HEK293 (cell line): ENCODE results near the gene PLEKHA8.

Experiments
- CTCF ChIA-PET: fragments of 350-600 bp; formaldehyde crosslinking; extraction: SDS; loops from one replicate; lab custom pipeline; 2021; ENCODE audit warnings: antibody characterized with exemption; lab: Yijun Ruan, JAX
- POLR2A ChIA-PET: fragments of 300-600 bp; formaldehyde crosslinking; extraction: SDS; loops from one replicate; lab custom pipeline; 2020; ENCODE audit warnings: antibody characterized with exemption, inconsistent platforms; lab: Yijun Ruan, JAX
- H3K27ac ChIP-seq: fragments of 200-500 bp; sonication (Bioruptor generic); 2 replicates; pipeline ENCODE4 v1.5.1; 2014; ENCODE audit warnings: low read depth, low read length, control low read depth, inconsistent platforms; ENCODE audit errors: extremely low read depth
- H3K36me3 ChIP-seq, 2 experiments: fragments of 200-500 bp in 1 of 2; sonication (Bioruptor generic) in 1 of 2; 1 replicate in 1 of 2; 2 replicates in 1 of 2; pipeline ENCODE4 v1.5.1; 2014 to 2017; ENCODE audit warnings: inconsistent platforms in 2 of 2, low read length in 2 of 2; ENCODE audit not compliant: control insufficient read depth in 2 of 2, insufficient read depth in 1 of 2
- H3K4me1 ChIP-seq: fragments of 200-500 bp; sonication (Bioruptor generic); 2 replicates; pipeline ENCODE4 v1.5.1; 2014; ENCODE audit warnings: mild to moderate bottlenecking, low read length, inconsistent platforms; ENCODE audit not compliant: control insufficient read depth, insufficient read depth
- H3K4me3 ChIP-seq: 2 replicates; pipeline ENCODE4 v1.5.1; 2011; ENCODE audit warnings: low read depth, mild to moderate bottlenecking, control low read depth, low read length, moderate library complexity
- H3K9me3 ChIP-seq: fragments of 200-500 bp; sonication (Bioruptor generic); 2 replicates; pipeline ENCODE4 v1.5.1; 2014; ENCODE audit warnings: low read depth, low read length, inconsistent platforms; ENCODE audit not compliant: control insufficient read depth, insufficient read depth
- FEZF1 ChIP-seq: fragments of 450-650 bp; formaldehyde crosslinking; IDR thresholded peaks from 2 replicates; pipeline ENCODE4 v1.5.1; 2016; ENCODE audit warnings: missing biosample characterization, missing genetic modification characterization
- GFI1B ChIP-seq: fragments of 450-650 bp; formaldehyde crosslinking; IDR thresholded peaks from 2 replicates; pipeline ENCODE4 v1.5.1; 2016; ENCODE audit warnings: missing biosample characterization, missing genetic modification characterization
- GLI2 ChIP-seq: fragments of 450-650 bp; formaldehyde crosslinking; IDR thresholded peaks from 2 replicates; pipeline ENCODE4; 2017; ENCODE audit warnings: missing biosample characterization, missing genetic modification characterization, low read depth, borderline replicate concordance
- GLIS1 ChIP-seq: fragments of 450-650 bp; formaldehyde crosslinking; IDR thresholded peaks from 2 replicates; pipeline ENCODE4 v1.5.1; 2016; ENCODE audit warnings: missing biosample characterization, missing genetic modification characterization
- HOXA7 ChIP-seq: sonication (generic); formaldehyde crosslinking; IDR thresholded peaks from 2 replicates; pipeline ENCODE4 v1.8.1; 2022; ENCODE audit warnings: missing genetic modification reagents, borderline replicate concordance
- HOXC10 ChIP-seq: sonication (generic); formaldehyde crosslinking; IDR thresholded peaks from 2 replicates; pipeline ENCODE4 v1.8.1; 2023; ENCODE audit warnings: mild to moderate bottlenecking, missing genetic modification reagents
- IKZF3 ChIP-seq: fragments of 450-650 bp; IDR thresholded peaks from 2 replicates; pipeline ENCODE4 v1.5.0; 2018; ENCODE audit warnings: missing biosample characterization, mild to moderate bottlenecking, missing genetic modification characterization, moderate library complexity
- PRDM10 ChIP-seq: fragments of 450-650 bp; formaldehyde crosslinking; IDR thresholded peaks from 2 replicates; pipeline ENCODE4 v1.5.1; 2016; ENCODE audit warnings: missing biosample characterization, missing genetic modification characterization
- PRDM6 ChIP-seq: fragments of 450-650 bp; formaldehyde crosslinking; IDR thresholded peaks from 2 replicates; pipeline ENCODE4 v1.5.1; 2017; ENCODE audit warnings: missing biosample characterization, missing genetic modification characterization
- TRIM28 ChIP-seq: IDR thresholded peaks from 2 replicates; pipeline ENCODE4 v1.6.1; 2011; ENCODE audit warnings: low read length, control low read depth, borderline replicate concordance
- ZBTB26 ChIP-seq: fragments of 450-650 bp; formaldehyde crosslinking; optimal IDR thresholded peaks from 2 replicates; pipeline ENCODE3; 2016; ENCODE audit warnings: missing biosample characterization, mild to moderate bottlenecking, missing genetic modification characterization
- ZBTB7A ChIP-seq: fragments of 450-650 bp; formaldehyde crosslinking; IDR thresholded peaks from 2 replicates; pipeline ENCODE4 v1.5.1; 2016; ENCODE audit warnings: low read depth, missing biosample characterization, missing genetic modification characterization
- ZEB2 ChIP-seq: fragments of 450-650 bp; formaldehyde crosslinking; IDR thresholded peaks from 2 replicates; pipeline ENCODE4 v1.5.1; 2016; ENCODE audit warnings: missing biosample characterization, missing genetic modification characterization
- ZFP69B ChIP-seq: fragments of 450-650 bp; formaldehyde crosslinking; IDR thresholded peaks from 2 replicates; pipeline ENCODE4 v1.5.1; 2016; ENCODE audit warnings: missing biosample characterization, missing genetic modification characterization
- ZNF138 ChIP-seq: fragments of 450-650 bp; formaldehyde crosslinking; IDR thresholded peaks from 2 replicates; pipeline ENCODE4 v1.5.1; 2016; ENCODE audit warnings: missing biosample characterization, missing genetic modification characterization, borderline replicate concordance
- ZNF19 ChIP-seq: fragments of 450-650 bp; formaldehyde crosslinking; IDR thresholded peaks from 2 replicates; pipeline ENCODE4; 2016; ENCODE audit warnings: missing biosample characterization, missing genetic modification characterization, low read depth
- ZNF2 ChIP-seq: fragments of 450-650 bp; formaldehyde crosslinking; IDR thresholded peaks from 2 replicates; pipeline ENCODE4 v1.5.1; 2016; ENCODE audit warnings: missing biosample characterization, missing genetic modification characterization
- ZNF292 ChIP-seq: fragments of 450-650 bp; formaldehyde crosslinking; IDR thresholded peaks from 2 replicates; pipeline ENCODE4 v1.5.1; 2016; ENCODE audit warnings: low read depth, missing biosample characterization, missing genetic modification characterization, borderline replicate concordance
- ZNF394 ChIP-seq: fragments of 450-650 bp; formaldehyde crosslinking; IDR thresholded peaks from 2 replicates; pipeline ENCODE4 v1.5.1; 2016; ENCODE audit warnings: missing biosample characterization, missing genetic modification characterization, mild to moderate bottlenecking, moderate library complexity, borderline replicate concordance
- ZNF416 ChIP-seq: fragments of 450-650 bp; formaldehyde crosslinking; IDR thresholded peaks from 2 replicates; pipeline ENCODE4 v1.5.1; 2016; ENCODE audit warnings: missing biosample characterization, missing genetic modification characterization
- ZNF501 ChIP-seq: fragments of 450-650 bp; formaldehyde crosslinking; IDR thresholded peaks from 2 replicates; pipeline ENCODE4 v1.5.1; 2016; ENCODE audit warnings: missing biosample characterization, missing genetic modification characterization
- ZNF513 ChIP-seq: fragments of 450-650 bp; IDR thresholded peaks from 2 replicates; pipeline ENCODE4 v1.5.1; 2018; ENCODE audit warnings: missing biosample characterization, missing genetic modification characterization
- ZNF600 ChIP-seq: fragments of 450-650 bp; formaldehyde crosslinking; IDR thresholded peaks from 2 replicates; pipeline ENCODE4 v1.5.1; 2016; ENCODE audit warnings: missing biosample characterization, missing genetic modification characterization
- ZNF624 ChIP-seq: fragments of 450-650 bp; formaldehyde crosslinking; IDR thresholded peaks from 2 replicates; pipeline ENCODE4 v1.5.1; 2017; ENCODE audit warnings: missing biosample characterization, missing genetic modification characterization
- ZNF747 ChIP-seq: fragments of 450-650 bp; formaldehyde crosslinking; IDR thresholded peaks from 2 replicates; pipeline ENCODE4 v1.5.1; 2016; ENCODE audit warnings: missing biosample characterization, missing genetic modification characterization
- ZNF768 ChIP-seq: fragments of 450-650 bp; formaldehyde crosslinking; IDR thresholded peaks from 2 replicates; pipeline ENCODE4 v1.5.1; 2018; ENCODE audit warnings: missing biosample characterization, mild to moderate bottlenecking, missing genetic modification characterization
- ZNF776 ChIP-seq: fragments of 450-650 bp; formaldehyde crosslinking; IDR thresholded peaks from 2 replicates; pipeline ENCODE4 v1.5.0; 2017; ENCODE audit warnings: missing biosample characterization, missing genetic modification characterization, borderline replicate concordance
- ZNF785 ChIP-seq: fragments of 450-650 bp; formaldehyde crosslinking; IDR thresholded peaks from 2 replicates; pipeline ENCODE4 v1.5.1; 2016; ENCODE audit warnings: missing biosample characterization, missing genetic modification characterization
- ZXDB ChIP-seq: fragments of 450-650 bp; formaldehyde crosslinking; IDR thresholded peaks from 2 replicates; pipeline ENCODE4 v1.5.1; 2016; ENCODE audit warnings: missing biosample characterization, missing genetic modification characterization

The PLEKHA8 gene

GRCh38 chr7:30142710-30143109, 114.5 kb downstream of the PLEKHA8 start (continued):
- TF ChIP-seq PRDM10 (tag by site-specific recombination) (0 out of 2 replicates have a peak, but pooled peaks have one; percentile 8), ZNF785 (tag by site-specific recombination) (no peak), ZNF292 (tag by site-specific recombination) (no peak), ZBTB26 (tag by site-specific recombination) (no peak), PRDM6 (tag by site-specific recombination) (peak; percentile 77), GLIS1 (tag by site-specific recombination) (no peak; the same call in 1 of the 2 replicates), ZNF416 (tag by site-specific recombination) (no peak)

DNA sequence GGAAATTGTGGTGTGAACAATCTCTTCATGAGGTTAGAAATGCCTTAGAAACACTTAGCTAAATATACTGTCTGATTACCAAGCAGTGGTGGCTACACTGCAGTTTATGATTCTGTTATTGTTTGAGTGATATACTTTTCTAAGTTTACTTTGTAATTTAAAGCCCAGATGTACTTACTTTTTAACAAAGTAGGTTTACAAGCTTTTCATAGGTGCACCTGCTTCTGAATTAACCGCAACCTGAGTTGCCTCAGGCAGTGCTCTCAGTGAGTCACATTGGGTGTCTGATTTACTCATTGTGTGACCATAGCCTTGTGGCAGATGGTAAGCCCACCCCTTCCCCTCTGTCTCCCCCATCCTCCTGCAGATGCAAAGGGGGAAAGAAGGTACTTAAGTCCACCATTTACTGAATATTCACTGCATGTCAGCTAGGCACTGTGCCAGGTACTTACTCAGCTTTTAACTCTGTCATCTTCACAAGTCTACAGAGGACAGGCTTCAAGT, 115.6 kb downstream of the PLEKHA8 start:
- Histone ChIP-seq H3K27ac (peak overlapping the region; percentile 73), H3K4me3 (no peak overlapping the region), H3K4me1 (peaks cover 47% of the 10 kb centered on the region), H3K36me3 (no peaks in the 10 kb centered on the region), H3K9me3 (no peaks in the 10 kb centered on the region)
- CTCF ChIA-PET, result interaction anchor here (0.6 to 0.8 kb wide), 3 partner anchors 21 to 869 kb away, joined by 3 read pairs; no protein-coding TSS in a partner anchor
- POLR2A ChIA-PET, result interaction anchor here (0.9 kb wide), 1 partner anchor 9 kb away, joined by 5 read pairs; the partner anchor contains the start of gene MTURN
- TF ChIP-seq ZNF600 (tag by site-specific recombination) (no peak), ZNF747 (tag by site-specific recombination) (no peak), ZNF501 (tag by site-specific recombination) (peak; percentile 55; the same call in 1 of the 2 replicates), ZNF768 (no peak), ZXDB (tag by site-specific recombination) (peak; percentile 72; the same call in 1 of the 2 replicates), ZNF394 (tag by site-specific recombination) (0 out of 2 replicates have a peak, but pooled peaks have one; percentile 26), HOXC10 (no peak), GFI1B (tag by site-specific recombination) (peak; percentile 68; the same call in 1 of the 2 replicates), ZBTB7A (tag by site-specific recombination) (no peak), TRIM28 (no peak), ZNF776 (tag by site-specific recombination) (no peak), GLI2 (tag by site-specific recombination) (peak; percentile 7; the same call in 1 of the 2 replicates), ZNF138 (no peak), ZNF19 (no peak), ZNF513 (no peak), ZNF2 (tag by site-specific recombination) (0 out of 2 replicates have a peak, but pooled peaks have one; percentile 66), ZNF624 (tag by site-specific recombination) (no peak), ZFP69B (no peak), FEZF1 (tag by site-specific recombination) (peak; percentile 85), HOXA7 (no peak), IKZF3 (no peak), ZEB2 (tag by site-specific recombination) (peak; percentile 38; the same call in 1 of the 2 replicates)
